Ovary (tissue), 9 donors: ENCODE results near the gene VKORC1. TPM values are rescaled to one million over a fixed set of nuclear protein-coding genes. Genes with fewer than 3 reads are reported as not detected.

Source experiments
- DNase-seq, 5 donors: peaks; one replicate each; pipeline ENCODE4 v3.0.0-alpha.2; 2019 to 2020
- H3K27ac ChIP-seq, 2 donors: fragments of 200-600 bp; one replicate each; pipeline versions ENCODE4 v1.5.1 to v1.8.0; 2019 to 2022
- H3K27me3 ChIP-seq: fragments of 200-600 bp; one replicate; pipeline ENCODE4 v1.8.0; 2022
- H3K36me3 ChIP-seq: fragments of 200-600 bp; sonication (generic); one replicate; pipeline ENCODE4 v1.5.1; 2019
- H3K4me1 ChIP-seq: one replicate; pipeline ENCODE4 v1.8.1; 2013; ENCODE audit warnings: mild to moderate bottlenecking, moderate library complexity; ENCODE audit not compliant: insufficient read depth
- H3K4me3 ChIP-seq: fragments of 200-600 bp; sonication (generic); one replicate; pipeline ENCODE4 v1.5.1; 2017
- H3K9me3 ChIP-seq, 2 donors: fragments of 200-600 bp in 1 of 2; sonication (generic) in 1 of 2; one replicate each; pipeline versions ENCODE4 v1.5.1 to v1.8.1; 2013 to 2019; ENCODE audit warnings: mild to moderate bottlenecking in 1 of 2, moderate library complexity in 1 of 2
- CTCF ChIP-seq, 3 donors: fragments of 450-650 bp in 2 of 3; fragments of 200-600 bp in 1 of 3; IDR thresholded peaks; one replicate each; pipeline versions ENCODE4 v1.5.1 to v1.8.0; 2016 to 2022; ENCODE audit warnings: antibody characterized with exemption in 3 of 3, mild to moderate bottlenecking in 1 of 3
- EP300 ChIP-seq: sonication (generic); formaldehyde crosslinking; IDR thresholded peaks from one replicate; pipeline ENCODE4 v1.6.1; 2017; ENCODE audit warnings: antibody characterized with exemption
- POLR2A ChIP-seq: fragments of 450-650 bp; IDR thresholded peaks from one replicate; pipeline ENCODE4 v1.6.1; 2017; ENCODE audit warnings: antibody characterized with exemption, mild to moderate bottlenecking, moderate library complexity
- WGBS, 3 donors: extraction: QIAGEN DNeasy Blood & Tissue Kit in 1 of 3; methylation state at CpG; one replicate each; pipeline versions ENCODE4 v1.1.5 to v1.1.7; 2013 to 2017; 5-methylcytosine and 5-hydroxymethylcytosine counted together
- intact Hi-C, 4 donors: fragments of 100-400 bp; cut with DNase I; formaldehyde crosslinking; loops; one replicate each; pipeline versions ENCODE4 v1.11.0 to v1.15.1; 2022 to 2023
- polyA plus RNA-seq, 2 donors: library from polyadenylated mRNA; stranded (reverse); fragments of 200-250 nt in 1 of 2; fragments of 350-450 nt in 1 of 2; fragmentation: Illumina TruSeq in 1 of 2; extraction: RNeasy Lipid Tissue Mini Kit (QIAGEN cat#74804) in 1 of 2; gene quantifications; one replicate each; pipeline ENCODE4 v1.2.3, GENCODE V29; 2013 to 2014
- total RNA-seq, 7 donors: library from RNA; depleted of rRNA in 2 of 7; stranded (reverse); fragments of >200 nt in 2 of 7; fragmentation: NEBNext Ultra II Directional in 3 of 7; extraction: Animal tissue kit (Norgen Biotek cat#: 25700) in 3 of 7; gene quantifications; one replicate each; pipeline versions ENCODE4 v1.1.0 to v1.2.4, GENCODE V29; 2016 to 2023
- donor health status: DM: no; HTN: no; CAD: no; lungs with moderate emphysema.
- donor health status: DM: no; HTN: no; CAD: no.
- donor health status: Bipolar disorder and iron deficiency.
- donor health status: DM: yes; HTN: yes; CAD: no.
- donor health status: DM: no; HTN: no; CAD: no.
- donor health status: DM: yes; HTN: yes; CAD: no.

Gene VKORC1
- total and polyA plus RNA-seq, 9 donors: 72.1 to 141 (median 86.4) TPM

- TF ChIP-seq CTCF (IDR thresholded peaks at IDR 0.05): no peak
- no peak for TF ChIP-seq POLR2A
- TF ChIP-seq EP300: no peak
Measured at GRCh38 chr16:31127182-31127581, 32.6 kb upstream of the VKORC1 start.

GRCh38 chr16:31125844-31126243 is 31.2 kb upstream of the VKORC1 start:
- no peak for DNase-seq
- intact Hi-C loops: no loop called here
- no peaks in the 10 kb centered on the region for H3K27me3 ChIP-seq
- H3K4me3 ChIP-seq: no peak overlapping the region
- no peak for TF ChIP-seq CTCF (IDR thresholded peaks at IDR 0.05)
- no peak for TF ChIP-seq EP300
- TF ChIP-seq POLR2A: no peak
- H3K36me3 ChIP-seq: no peaks in the 10 kb centered on the region
- H3K27ac ChIP-seq: no peak overlapping the region
- no peaks in the 10 kb centered on the region for H3K9me3 ChIP-seq
- no peaks in the 10 kb centered on the region for H3K4me1 ChIP-seq
- 91 to 95% (median 91%) methylated on average over 3 of the region's 3 CpGs for WGBS, 3 donors

More at GRCh38 chr16:31127182-31127581, 32.6 kb upstream of the VKORC1 start:
- DNase-seq: no peak
- 90 to 92% (median 91%) methylated on average over 13 of the region's 13 CpGs for WGBS, 3 donors
- Histone ChIP-seq H3K9me3 (no peaks in the 10 kb centered on the region), H3K36me3 (no peaks in the 10 kb centered on the region), H3K4me1 (no peaks in the 10 kb centered on the region), H3K27ac (no peak overlapping the region), H3K4me3 (no peak overlapping the region), H3K27me3 (no peaks in the 10 kb centered on the region)
- intact Hi-C loops: no loop called here

GRCh38 chr16:31120129-31120528 is 25.5 kb upstream of the VKORC1 start:
- Histone ChIP-seq H3K36me3 (no peaks in the 10 kb centered on the region), H3K27me3 (no peaks in the 10 kb centered on the region), H3K4me1 (peaks cover 9% of the 10 kb centered on the region), H3K9me3 (no peaks in the 10 kb centered on the region), H3K27ac (no peak overlapping the region), H3K4me3 (no peak overlapping the region)
- intact Hi-C loops: no loop called here
- TF ChIP-seq CTCF (IDR thresholded peaks at IDR 0.05) (no peak), EP300 (no peak), POLR2A (no peak)
- WGBS, 3 donors: 90 to 91% (median 91%) methylated on average over 16 of the region's 16 CpGs
- no peak for DNase-seq

GRCh38 chr16:31118223-31119155 is 23.9 kb upstream of the VKORC1 start:
- H3K9me3 ChIP-seq: no peaks in the 10 kb centered on the region
- no peak for TF ChIP-seq POLR2A
- no peak for TF ChIP-seq CTCF (IDR thresholded peaks at IDR 0.05)
- peak; percentile 4 for TF ChIP-seq EP300
- H3K4me1 ChIP-seq: peaks cover 9% of the 10 kb centered on the region
- H3K36me3 ChIP-seq: no peaks in the 10 kb centered on the region
- intact Hi-C loops: loop anchor here in 1 of 4 donors (10.0 kb wide), 1 partner anchor 164 kb away; the partner anchor contains the start of gene SETD1A
- 37 to 46% (median 41%) methylated on average over 9 of the region's 9 CpGs for WGBS, 3 donors
- peak overlapping the region; percentile 97 for H3K4me3 ChIP-seq
- peak in 2 of 5 donors; percentile 36 to 45 for DNase-seq
- H3K27ac ChIP-seq: peak overlapping the region; percentile 67 to 97
- no peaks in the 10 kb centered on the region for H3K27me3 ChIP-seq
